Glutamatergic neuron (in vitro differentiated cells): ENCODE data around the gene KRT6C. TPM values are rescaled to one million over a fixed set of nuclear protein-coding genes. Genes with fewer than 3 reads are reported as not detected.
"Not testable (repeated sequence)": the region's sequence is repeated elsewhere in the genome, so short reads cannot be mapped to it uniquely, and the experiment has no call there.

Source experiments
- DNase-seq: peaks from one replicate; pipeline ENCODE4 v3.0.0; 2022
- H3K27ac Mint-ChIP-seq: one replicate; pipeline ENCODE4 v1.8.0; 2020; ENCODE audit warnings: mild to moderate bottlenecking, mixed read lengths, inconsistent platforms; ENCODE audit not compliant: unreplicated experiment
- H3K27me3 Mint-ChIP-seq: one replicate; pipeline ENCODE4 v1.8.0; 2020; ENCODE audit warnings: mild to moderate bottlenecking, moderate library complexity, mixed read lengths, inconsistent platforms; ENCODE audit not compliant: unreplicated experiment
- H3K36me3 Mint-ChIP-seq: one replicate; pipeline ENCODE4 v1.8.0; 2020; ENCODE audit warnings: mild to moderate bottlenecking, mixed read lengths, inconsistent platforms; ENCODE audit not compliant: unreplicated experiment
- H3K4me1 Mint-ChIP-seq: one replicate; pipeline ENCODE4 v1.8.0; 2020; ENCODE audit warnings: mild to moderate bottlenecking, low read depth, mixed read lengths, inconsistent platforms; ENCODE audit not compliant: unreplicated experiment
- H3K4me3 Mint-ChIP-seq: one replicate; pipeline ENCODE4 v1.8.0; 2020; ENCODE audit warnings: mild to moderate bottlenecking, mixed read lengths, inconsistent platforms; ENCODE audit not compliant: unreplicated experiment
- H3K9me3 Mint-ChIP-seq: one replicate; pipeline ENCODE4 v1.8.0; 2020; ENCODE audit warnings: mild to moderate bottlenecking, moderate library complexity, mixed read lengths, inconsistent platforms; ENCODE audit not compliant: unreplicated experiment
- CTCF ChIP-seq: fragments of 200-600 bp; sonication (generic); IDR thresholded peaks from one replicate; pipeline ENCODE4 v1.5.0; 2021; ENCODE audit not compliant: partially characterized antibody, unreplicated experiment
- total RNA-seq: library from RNA; stranded (reverse); fragmentation: NEBNext Ultra II Directional; extraction: Animal tissue kit (Norgen Biotek cat#: 25700); gene quantifications from one replicate; pipeline ENCODE4 v1.2.1, GENCODE V29; 2021; ENCODE audit not compliant: unreplicated experiment

The KRT6C gene
- total RNA-seq, 1 donor from 2014 or later, result not detected

- peaks cover 5% of the 10 kb centered on the region for H3K27me3 Mint-ChIP-seq
- peak; percentile 51 for DNase-seq
- H3K4me3 Mint-ChIP-seq, result no peak overlapping the region
- H3K27ac Mint-ChIP-seq, result no peak overlapping the region
- H3K36me3 Mint-ChIP-seq, result no peaks in the 10 kb centered on the region
- peaks cover 14% of the 10 kb centered on the region for H3K4me1 Mint-ChIP-seq
- no peaks in the 10 kb centered on the region for H3K9me3 Mint-ChIP-seq
- no peak for TF ChIP-seq CTCF
These were observed 21.8 kb upstream of the KRT6C start for GRCh38 chr12:52495389-52495788.

DNA sequence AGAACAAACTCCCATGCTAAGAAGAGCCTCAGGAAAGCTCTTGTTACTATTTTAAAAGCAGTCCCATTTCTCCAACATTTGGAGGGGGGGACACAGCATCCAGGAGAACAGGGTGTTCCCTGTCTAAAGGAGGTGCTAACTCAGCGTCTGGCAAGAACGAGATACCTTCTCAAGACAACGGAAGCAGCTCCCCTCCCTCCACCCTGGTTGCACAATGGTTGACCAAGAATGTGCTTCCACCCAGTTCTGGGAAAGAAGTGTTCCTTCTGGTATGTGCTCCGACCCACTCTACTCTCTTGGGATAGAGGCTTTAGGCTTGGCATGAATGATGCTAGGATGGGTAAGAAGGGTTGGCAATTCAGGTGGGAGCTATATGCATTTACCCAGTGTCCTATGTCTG, 20.9 kb upstream of the KRT6C start:
- Mint-ChIP-seq H3K36me3 (no peaks in the 10 kb centered on the region), H3K4me1 (peaks cover 14% of the 10 kb centered on the region), H3K27me3 (peaks cover 5% of the 10 kb centered on the region), H3K9me3 (no peaks in the 10 kb centered on the region), H3K4me3 (no peak overlapping the region), H3K27ac (no peak overlapping the region)
- no peak for DNase-seq
- TF ChIP-seq CTCF, result no peak

GRCh38 chr12:52494100-52494499, 20.5 kb upstream of the KRT6C start:
- Mint-ChIP-seq H3K4me1 (peaks cover 14% of the 10 kb centered on the region), H3K27me3 (peaks cover 5% of the 10 kb centered on the region), H3K27ac (no peak overlapping the region), H3K4me3 (no peak overlapping the region), H3K9me3 (no peaks in the 10 kb centered on the region), H3K36me3 (no peaks in the 10 kb centered on the region)
- TF ChIP-seq CTCF, result no peak
- DNase-seq, result no peak

- DNase-seq, result no peak
- Mint-ChIP-seq H3K27me3 (peaks cover 8% of the 10 kb centered on the region), H3K9me3 (no peaks in the 10 kb centered on the region), H3K36me3 (no peaks in the 10 kb centered on the region), H3K4me1 (peaks cover 13% of the 10 kb centered on the region), H3K27ac (no peak within 1 kb of the TSS), H3K4me3 (no peak within 1 kb of the TSS)
- TF ChIP-seq CTCF, result no peak
These were observed 19.6 kb upstream of the KRT6C start, which contains the start of gene KRT6A for GRCh38 chr12:52493172-52493571. KRT6A (minus strand) TSS chr12:52493257; CDS start chr12:52493188, 69 bp downstream.

- H3K4me3 Mint-ChIP-seq, H3K27me3 Mint-ChIP-seq, H3K9me3 Mint-ChIP-seq, H3K27ac Mint-ChIP-seq, DNase-seq, H3K36me3 Mint-ChIP-seq, H3K4me1 Mint-ChIP-seq: not testable (repeated sequence)
These were observed 18.8 kb upstream of the KRT6C start for GRCh38 chr12:52492405-52492804.

- H3K4me1 Mint-ChIP-seq, H3K9me3 Mint-ChIP-seq, DNase-seq, H3K27me3 Mint-ChIP-seq, H3K4me3 Mint-ChIP-seq, H3K36me3 Mint-ChIP-seq, H3K27ac Mint-ChIP-seq: not testable (repeated sequence)
These were observed 17.9 kb upstream of the KRT6C start for GRCh38 chr12:52491495-52491894.
